Ascending aorta (tissue), 2 donors: Measurements from ENCODE around the gene CSF3. TPM values are rescaled to one million over a fixed set of nuclear protein-coding genes. Genes with fewer than 3 reads are reported as not detected.

ENCODE experiments used
- DNase-seq, 2 donors: peaks; one replicate each; pipeline ENCODE4 v3.0.0-alpha.2; 2019; ENCODE audit warnings: low spot score in 2 of 2
- H3K27ac ChIP-seq, 2 donors: fragments of 200-600 bp; sonication (generic); one replicate each; pipeline ENCODE4 v1.5.1; 2016 to 2017; ENCODE audit warnings: mild to moderate bottlenecking in 1 of 2
- H3K27me3 ChIP-seq: fragments of 200-600 bp; sonication (generic); one replicate; pipeline ENCODE4 v1.5.1; 2017
- H3K36me3 ChIP-seq, 2 donors: fragments of 200-600 bp; sonication (generic); one replicate each; pipeline ENCODE4 v1.5.1; 2016
- H3K4me1 ChIP-seq, 2 donors: fragments of 200-600 bp; sonication (generic); one replicate each; pipeline ENCODE4 v1.5.1; 2016 to 2017; ENCODE audit warnings: mild to moderate bottlenecking in 1 of 2
- H3K4me3 ChIP-seq, 2 donors: fragments of 200-600 bp; sonication (generic); one replicate each; pipeline ENCODE4 v1.5.1; 2016 to 2017; ENCODE audit warnings: mild to moderate bottlenecking in 1 of 2
- H3K9me3 ChIP-seq, 2 donors: fragments of 200-600 bp; sonication (generic); one replicate each; pipeline ENCODE4 v1.5.1; 2016
- CTCF ChIP-seq, 3 experiments: fragments of 200-600 bp in 2 of 3; fragments of 450-650 bp in 1 of 3; sonication (generic) in 2 of 3; IDR thresholded peaks; one replicate each; pipeline ENCODE4 v1.5.1; 2016 to 2019; ENCODE audit warnings: antibody characterized with exemption in 3 of 3, mild to moderate bottlenecking in 1 of 3, moderate library complexity in 1 of 3
- intact Hi-C: fragments of 100-400 bp; cut with DNase I; formaldehyde crosslinking; loops from one replicate; pipeline ENCODE4 v1.15.1; 2023
- total RNA-seq: library from RNA; depleted of rRNA; stranded (reverse); fragments of >200 nt; gene quantifications from one replicate; pipeline ENCODE4 v1.1.0, GENCODE V29; 2016

Gene CSF3
- total RNA-seq, 1 donor from 2014 or later, result 0.43 TPM

- H3K27ac ChIP-seq, result peak overlapping the region; percentile 91
- peaks cover 18 to 56% of the 10 kb centered on the region in 2 donors for H3K4me1 ChIP-seq
- DNase-seq, result no peak
- intact Hi-C loops, result no loop called here
- H3K36me3 ChIP-seq, result no peaks in the 10 kb centered on the region
- H3K4me3 ChIP-seq, result peak overlapping the region; percentile 93 to 100
- no peaks in the 10 kb centered on the region for H3K27me3 ChIP-seq
- no peaks in the 10 kb centered on the region for H3K9me3 ChIP-seq
- no peak for TF ChIP-seq CTCF (IDR thresholded peaks at IDR 0.05)
Observed at GRCh38 chr17:40064971-40065768, 49.9 kb downstream of the CSF3 start.

- TF ChIP-seq CTCF (IDR thresholded peaks at IDR 0.05), result no peak
- Histone ChIP-seq H3K4me1 (peaks cover 25 to 64% of the 10 kb centered on the region in 2 donors), H3K9me3 (no peaks in the 10 kb centered on the region), H3K36me3 (no peaks in the 10 kb centered on the region), H3K27me3 (no peaks in the 10 kb centered on the region), H3K4me3 (peak overlapping the region; percentile 93 to 100), H3K27ac (peak overlapping the region; percentile 91)
- no peak for DNase-seq
- intact Hi-C loops, result no loop called here
Observed at GRCh38 chr17:40065769-40066510, 50.7 kb downstream of the CSF3 start.

Other genes with a start within 250 kb of the CSF3 start
- 1.5 TPM for gene IKZF3, start 151.1 kb upstream of the CSF3 start, total RNA-seq
- gene ZPBP2, start 147.2 kb upstream of the CSF3 start, total RNA-seq, result not detected
- 6.9 TPM for gene GSDMB, start 96.8 kb upstream of the CSF3 start, total RNA-seq
- 32.2 TPM for gene ORMDL3, start 87.8 kb upstream of the CSF3 start, total RNA-seq
- gene LRRC3C, start 87.7 kb upstream of the CSF3 start, total RNA-seq, result not detected
- gene GSDMA, start 52.4 kb upstream of the CSF3 start, total RNA-seq, result not detected
- 93.1 TPM for gene PSMD3, start 34.6 kb upstream of the CSF3 start, total RNA-seq
- gene MED24, start 39.0 kb downstream of the CSF3 start, total RNA-seq, result 176 TPM
- 35.4 TPM for gene THRA, start 47.5 kb downstream of the CSF3 start, total RNA-seq
- 0.43 TPM for gene NR1D1, start 85.1 kb downstream of the CSF3 start, total RNA-seq
- 82.5 TPM for gene MSL1, start 106.5 kb downstream of the CSF3 start, total RNA-seq
- gene CASC3, start 125.1 kb downstream of the CSF3 start, total RNA-seq, result 48.9 TPM
- 8.7 TPM for gene RAPGEFL1, start 162.0 kb downstream of the CSF3 start, total RNA-seq
- gene WIPF2, start 203.9 kb downstream of the CSF3 start, total RNA-seq, result 11.2 TPM